Panc1 (cell line): ENCODE measurements around the gene KCNAB1. TPM values are rescaled to one million over a fixed set of nuclear protein-coding genes. Genes with fewer than 3 reads are reported as not detected.

Experiments
- ATAC-seq: fragments of 200-7000 bp; cut with Tn5 transposase; 2 replicates; pipeline ENCODE4 v1.9.1; 2020; ENCODE audit warnings: mild to moderate bottlenecking, moderate library complexity
- BruUV-seq: library from RNA; stranded (reverse); fragments of 400-500 nt; replicated peaks from 2 replicates; lab custom pipeline; 2021; lab: Mats Ljungman, UMichigan
- CTCF ChIA-PET: fragments of 300-600 bp; sonication (Branson Sonifier 250); formaldehyde crosslinking; loops from one replicate; lab custom pipeline; 2022; ENCODE audit warnings: antibody characterized with exemption; lab: Charles Lee
- POLR2A ChIA-PET: fragments of 300-600 bp; sonication (Branson Sonifier 250); formaldehyde crosslinking; loops from one replicate; lab custom pipeline; 2022; ENCODE audit warnings: antibody characterized with exemption; lab: Charles Lee
- DNase-seq: peaks from one replicate; pipeline ENCODE4 v3.0.0-alpha.2; 2010; ENCODE audit warnings: low read depth, low spot score
- H3K27ac ChIP-seq: 2 replicates; pipeline ENCODE4 v1.5.1; 2011; ENCODE audit warnings: mild to moderate bottlenecking, low read length, inconsistent platforms
- H3K27me3 ChIP-seq: fragments of 200-500 bp; sonication (Bioruptor generic); 2 replicates; pipeline ENCODE4 v1.6.0; 2014; ENCODE audit warnings: low read length, inconsistent platforms; ENCODE audit not compliant: control insufficient read depth, insufficient read depth
- H3K36me3 ChIP-seq: fragments of 200-500 bp; sonication (Bioruptor generic); 2 replicates; pipeline ENCODE4 v1.5.1; 2014; ENCODE audit warnings: inconsistent platforms, mild to moderate bottlenecking, low read length, moderate library complexity; ENCODE audit not compliant: control insufficient read depth, insufficient read depth
- H3K4me1 ChIP-seq: 2 replicates; pipeline ENCODE4 v1.5.1; 2011; ENCODE audit warnings: inconsistent platforms, mild to moderate bottlenecking, low read length, moderate library complexity; ENCODE audit not compliant: control insufficient read depth, insufficient read depth
- H3K4me3 ChIP-seq, 2 experiments: 2 replicates each; pipeline ENCODE4 v1.5.1; 2011 to 2012; ENCODE audit warnings: low read depth in 2 of 2, low read length in 2 of 2, mild to moderate bottlenecking in 2 of 2, inconsistent platforms in 1 of 2, moderate library complexity in 1 of 2
- H3K9me3 ChIP-seq: fragments of 200-500 bp; sonication (Bioruptor generic); 2 replicates; pipeline ENCODE4 v1.5.1; 2014; ENCODE audit warnings: low read depth, mild to moderate bottlenecking, inconsistent platforms, low read length, moderate library complexity; ENCODE audit not compliant: control insufficient read depth, insufficient read depth
- POLR2AphosphoS5 ChIP-seq: IDR thresholded peaks from 2 replicates; pipeline ENCODE4 v1.6.1; 2012; ENCODE audit warnings: mild to moderate bottlenecking, low read depth, low read length, moderate library complexity
- REST ChIP-seq, 2 experiments: IDR thresholded peaks; 2 replicates each; pipeline ENCODE4 v1.6.1; 2011 to 2012; ENCODE audit warnings: low read depth in 2 of 2, control low read depth in 1 of 2, low read length in 1 of 2, mild to moderate bottlenecking in 1 of 2, moderate library complexity in 1 of 2; ENCODE audit not compliant: insufficient read depth in 1 of 2
- SIN3A ChIP-seq: IDR thresholded peaks from 2 replicates; pipeline ENCODE4 v1.6.1; 2012; ENCODE audit warnings: low read depth, mild to moderate bottlenecking, low read length, moderate library complexity, borderline replicate concordance; ENCODE audit not compliant: insufficient read depth
- TCF7L2 ChIP-seq: IDR thresholded peaks from 2 replicates; pipeline ENCODE4 v1.6.1; 2011; ENCODE audit warnings: mild to moderate bottlenecking, low read depth, low read length, inconsistent platforms
- in situ Hi-C: cut with HindIII; loops from 2 replicates; pipeline ENCODE4 v1.10.0; 2016; ENCODE audit warnings: low sequenced_read_pairs, low pct_unique_long_range_greater_than_20kb
- intact Hi-C: fragments of 100-400 bp; cut with micrococcal nuclease; formaldehyde crosslinking; loops from one replicate; pipeline ENCODE4 v1.10.0; 2022; ENCODE audit not compliant: unreplicated experiment
- total RNA-seq: library from RNA; stranded (reverse); gene quantifications from one replicate; pipeline ENCODE4 v1.2.1, GENCODE V29; 2021; ENCODE audit not compliant: unreplicated experiment
- TF ChIP-seq, protein P1 (sequence below): fragments of 450-650 bp; IDR thresholded peaks from 2 replicates; pipeline ENCODE4 v1.5.1; 2017; ENCODE audit warnings: mild to moderate bottlenecking

Gene KCNAB1
- total RNA-seq, 1 experiment from 2014 or later = not detected

- H3K4me3 ChIP-seq = no peak overlapping the region
- ChIA-PET CTCF (no interaction called here), POLR2A (no interaction called here)
- TF ChIP-seq SIN3A (no peak), POLR2AphosphoS5 (no peak), REST (IDR thresholded peaks at IDR 0.05; ENCODE audit: insufficient read depth in 1 of 2, low read depth in 2 of 2, low read length in 1 of 2) (no peak), TCF7L2 (no peak)
- TF ChIP-seq, protein P1, sequence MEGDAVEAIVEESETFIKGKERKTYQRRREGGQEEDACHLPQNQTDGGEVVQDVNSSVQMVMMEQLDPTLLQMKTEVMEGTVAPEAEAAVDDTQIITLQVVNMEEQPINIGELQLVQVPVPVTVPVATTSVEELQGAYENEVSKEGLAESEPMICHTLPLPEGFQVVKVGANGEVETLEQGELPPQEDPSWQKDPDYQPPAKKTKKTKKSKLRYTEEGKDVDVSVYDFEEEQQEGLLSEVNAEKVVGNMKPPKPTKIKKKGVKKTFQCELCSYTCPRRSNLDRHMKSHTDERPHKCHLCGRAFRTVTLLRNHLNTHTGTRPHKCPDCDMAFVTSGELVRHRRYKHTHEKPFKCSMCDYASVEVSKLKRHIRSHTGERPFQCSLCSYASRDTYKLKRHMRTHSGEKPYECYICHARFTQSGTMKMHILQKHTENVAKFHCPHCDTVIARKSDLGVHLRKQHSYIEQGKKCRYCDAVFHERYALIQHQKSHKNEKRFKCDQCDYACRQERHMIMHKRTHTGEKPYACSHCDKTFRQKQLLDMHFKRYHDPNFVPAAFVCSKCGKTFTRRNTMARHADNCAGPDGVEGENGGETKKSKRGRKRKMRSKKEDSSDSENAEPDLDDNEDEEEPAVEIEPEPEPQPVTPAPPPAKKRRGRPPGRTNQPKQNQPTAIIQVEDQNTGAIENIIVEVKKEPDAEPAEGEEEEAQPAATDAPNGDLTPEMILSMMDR = no peak
- intact Hi-C loops = no loop called here
- DNase-seq = no peak
- peaks cover 9% of the 10 kb centered on the region for H3K27me3 ChIP-seq
- BruUV-seq = no TSS peak
- H3K27ac ChIP-seq = no peak overlapping the region
- H3K9me3 ChIP-seq = no peaks in the 10 kb centered on the region
- no peak for ATAC-seq
- no peaks in the 10 kb centered on the region for H3K36me3 ChIP-seq
- in situ Hi-C loops = no loop called here
- H3K4me1 ChIP-seq = no peaks in the 10 kb centered on the region
Measured at GRCh38 chr3:156090126-156090525, 30.3 kb upstream of the KCNAB1 start.

DNA sequence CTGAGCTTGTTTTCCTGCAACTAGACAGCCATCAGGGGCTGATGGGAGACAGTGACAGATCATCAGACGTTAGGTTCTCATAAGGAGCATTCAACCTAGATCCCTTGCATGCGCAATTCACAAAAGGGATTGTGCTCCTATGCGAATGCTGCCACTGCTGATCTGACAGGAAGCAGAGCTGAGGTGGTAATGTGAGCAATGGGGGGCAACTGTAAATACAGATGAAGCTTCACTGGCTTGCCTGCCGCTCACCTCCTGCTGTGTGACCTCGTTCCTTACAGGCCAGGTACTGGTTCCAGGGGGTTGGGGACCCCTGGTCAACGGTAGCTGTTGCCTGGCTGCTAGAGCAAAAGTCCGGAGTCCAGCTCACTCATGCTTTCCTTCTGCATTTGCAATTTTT is 26.4 kb upstream of the KCNAB1 start:
- Histone ChIP-seq H3K4me3 (no peak overlapping the region), H3K27me3 (peaks cover 13% of the 10 kb centered on the region), H3K9me3 (no peaks in the 10 kb centered on the region), H3K4me1 (no peaks in the 10 kb centered on the region), H3K36me3 (no peaks in the 10 kb centered on the region), H3K27ac (no peak overlapping the region)
- no peak for TF ChIP-seq POLR2AphosphoS5
- no peak for TF ChIP-seq REST (IDR thresholded peaks at IDR 0.05; ENCODE audit: insufficient read depth in 1 of 2, low read depth in 2 of 2, low read length in 1 of 2)
- no peak for TF ChIP-seq TCF7L2
- TF ChIP-seq, protein P1 = no peak
- no peak for TF ChIP-seq SIN3A
- DNase-seq (no peak), ATAC-seq (no peak)
- ChIA-PET POLR2A (no interaction called here), CTCF (no interaction called here)
- intact Hi-C loops (no loop called here), in situ Hi-C loops (no loop called here)
- no TSS peak for BruUV-seq
